SJCRH30 (cell line): ENCODE data around the gene TRPV2. TPM values are rescaled to one million over a fixed set of nuclear protein-coding genes. Genes with fewer than 3 reads are reported as not detected.
"Not testable (repeated sequence)": the region's sequence is repeated elsewhere in the genome, so short reads cannot be mapped to it uniquely, and the experiment has no call there.

Experiments used
- DNase-seq, 2 experiments: peaks; one replicate each; pipeline ENCODE4 v3.0.0-alpha.2; 2015 to 2020
- H3K27ac ChIP-seq: fragments of 250-450 bp; sonication (Bioruptor Pico); 2 replicates; pipeline ENCODE4 v1.5.1; 2020; ENCODE audit warnings: mild to moderate bottlenecking, moderate library complexity
- H3K27me3 ChIP-seq: fragments of 250-450 bp; sonication (Bioruptor Pico); 2 replicates; pipeline ENCODE4 v1.5.1; 2020; ENCODE audit warnings: mild to moderate bottlenecking, moderate library complexity
- H3K36me3 ChIP-seq: fragments of 250-450 bp; sonication (Bioruptor Pico); 2 replicates; pipeline ENCODE4 v1.5.1; 2020; ENCODE audit warnings: mild to moderate bottlenecking, moderate library complexity
- H3K4me1 ChIP-seq: fragments of 250-450 bp; sonication (Bioruptor Pico); 2 replicates; pipeline ENCODE4 v1.5.1; 2020; ENCODE audit warnings: mild to moderate bottlenecking, moderate library complexity
- H3K4me3 ChIP-seq: fragments of 250-450 bp; sonication (Bioruptor Pico); 2 replicates; pipeline ENCODE4 v1.5.1; 2020; ENCODE audit warnings: mild to moderate bottlenecking, moderate library complexity
- H3K9me3 ChIP-seq: fragments of 250-450 bp; sonication (Bioruptor Pico); replicated peaks from 2 replicates; pipeline ENCODE4 v1.5.1; 2020; ENCODE audit warnings: mild to moderate bottlenecking, moderate library complexity
- total RNA-seq: library from RNA; depleted of rRNA; stranded (reverse); fragments of >200 nt; shearing (Covaris generic); gene quantifications from 2 replicates; pipeline ENCODE4 v1.2.3, GENCODE V29; 2014

Gene TRPV2
- total RNA-seq, 1 experiment from 2014 or later = 0.42 TPM

GRCh38 chr17:16392491-16392890, 22.9 kb upstream of the TRPV2 start:
- H3K9me3 ChIP-seq, H3K4me3 ChIP-seq, H3K4me1 ChIP-seq, H3K27ac ChIP-seq, H3K27me3 ChIP-seq, H3K36me3 ChIP-seq, DNase-seq: not testable (repeated sequence)

- H3K36me3 ChIP-seq, H3K4me1 ChIP-seq, DNase-seq, H3K9me3 ChIP-seq, H3K27me3 ChIP-seq, H3K27ac ChIP-seq, H3K4me3 ChIP-seq: not testable (repeated sequence)
Observed at GRCh38 chr17:16395887-16396286, 19.5 kb upstream of the TRPV2 start.

- not testable (repeated sequence) for H3K4me1 ChIP-seq, H3K27ac ChIP-seq, H3K9me3 ChIP-seq, H3K4me3 ChIP-seq, H3K36me3 ChIP-seq, H3K27me3 ChIP-seq, DNase-seq
Observed at GRCh38 chr17:16396693-16397092, 18.7 kb upstream of the TRPV2 start.

GRCh38 chr17:16398270-16399267, 16.8 kb upstream of the TRPV2 start:
- no peaks in the 10 kb centered on the region for H3K36me3 ChIP-seq
- no peaks in the 10 kb centered on the region for H3K4me1 ChIP-seq
- no peak overlapping the region for H3K27ac ChIP-seq
- 0 out of 2 replicates have a peak, but pooled peaks cover 9% of the 10 kb centered on the region for H3K27me3 ChIP-seq
- no peaks in the 10 kb centered on the region for H3K9me3 ChIP-seq
- DNase-seq = no peak
- H3K4me3 ChIP-seq = no peak overlapping the region

- H3K4me3 ChIP-seq, H3K27me3 ChIP-seq, DNase-seq, H3K4me1 ChIP-seq, H3K36me3 ChIP-seq, H3K9me3 ChIP-seq, H3K27ac ChIP-seq: not testable (repeated sequence)
Observed at GRCh38 chr17:16403847-16404246, 11.5 kb upstream of the TRPV2 start.

GRCh38 chr17:16406742-16407674, 8.4 kb upstream of the TRPV2 start:
- Histone ChIP-seq H3K9me3 (no peaks in the 10 kb centered on the region), H3K4me1 (peaks cover 5% of the 10 kb centered on the region; the same call in 1 of the 2 replicates), H3K36me3 (no peaks in the 10 kb centered on the region), H3K27ac (no peak overlapping the region), H3K4me3 (no peak overlapping the region), H3K27me3 (no peaks in the 10 kb centered on the region)
- no peak for DNase-seq

- Histone ChIP-seq H3K4me1 (peaks cover 5% of the 10 kb centered on the region; the same call in 1 of the 2 replicates), H3K4me3 (no peak overlapping the region), H3K9me3 (no peaks in the 10 kb centered on the region), H3K36me3 (no peaks in the 10 kb centered on the region), H3K27ac (no peak overlapping the region), H3K27me3 (no peaks in the 10 kb centered on the region)
- peak; percentile 65 to 85 for DNase-seq
Observed at GRCh38 chr17:16407911-16408588, 7.3 kb upstream of the TRPV2 start.

GRCh38 chr17:16417399-16417798, 2.0 kb downstream of the TRPV2 start:
- no peak for DNase-seq
- H3K27me3 ChIP-seq = no peaks in the 10 kb centered on the region
- no peak overlapping the region for H3K4me3 ChIP-seq
- no peaks in the 10 kb centered on the region for H3K9me3 ChIP-seq
- H3K4me1 ChIP-seq = peaks cover 28% of the 10 kb centered on the region
- H3K36me3 ChIP-seq = no peaks in the 10 kb centered on the region
- no peak overlapping the region for H3K27ac ChIP-seq

GRCh38 chr17:16417896-16418684, 2.7 kb downstream of the TRPV2 start:
- H3K27ac ChIP-seq = peak overlapping the region; percentile 53

GRCh38 chr17:16418685-16419068, 3.3 kb downstream of the TRPV2 start:
- DNase-seq = no peak
- Histone ChIP-seq H3K27me3 (no peaks in the 10 kb centered on the region), H3K4me1 (peaks cover 28% of the 10 kb centered on the region), H3K36me3 (no peaks in the 10 kb centered on the region), H3K4me3 (no peak overlapping the region), H3K27ac (peak overlapping the region; percentile 53), H3K9me3 (no peaks in the 10 kb centered on the region)

More at GRCh38 chr17:16417896-16418684, 2.7 kb downstream of the TRPV2 start:
- no peaks in the 10 kb centered on the region for H3K36me3 ChIP-seq
- no peaks in the 10 kb centered on the region for H3K9me3 ChIP-seq
- DNase-seq = peak; percentile 57 to 65
- H3K4me1 ChIP-seq = peaks cover 28% of the 10 kb centered on the region
- H3K27me3 ChIP-seq = no peaks in the 10 kb centered on the region
- no peak overlapping the region for H3K4me3 ChIP-seq

GRCh38 chr17:16419074-16419928, 3.9 kb downstream of the TRPV2 start:
- Histone ChIP-seq H3K36me3 (no peaks in the 10 kb centered on the region), H3K27ac (peak overlapping the region; percentile 53), H3K4me3 (peak overlapping the region; percentile 6), H3K4me1 (peaks cover 28% of the 10 kb centered on the region), H3K9me3 (no peaks in the 10 kb centered on the region), H3K27me3 (no peaks in the 10 kb centered on the region)
- peak; percentile 86 to 91 for DNase-seq

- Histone ChIP-seq H3K27me3 (no peaks in the 10 kb centered on the region), H3K4me3 (no peak overlapping the region), H3K9me3 (no peaks in the 10 kb centered on the region), H3K36me3 (no peaks in the 10 kb centered on the region), H3K4me1 (peaks cover 28% of the 10 kb centered on the region), H3K27ac (peak overlapping the region; percentile 53)
- DNase-seq = peak; percentile 78 to 79
Observed at GRCh38 chr17:16419929-16420271, 4.5 kb downstream of the TRPV2 start.

- Histone ChIP-seq H3K4me3 (no peak overlapping the region), H3K27ac (no peak overlapping the region), H3K27me3 (no peaks in the 10 kb centered on the region), H3K4me1 (peaks cover 47% of the 10 kb centered on the region), H3K36me3 (no peaks in the 10 kb centered on the region), H3K9me3 (no peaks in the 10 kb centered on the region)
- DNase-seq = peak in 1 of 2 experiments; percentile 15
Observed at GRCh38 chr17:16422416-16422815, 7.0 kb downstream of the TRPV2 start.
